Pancreas (tissue), 10 donors: ENCODE measurements around the gene C1QTNF7. TPM values are rescaled to one million over a fixed set of nuclear protein-coding genes. Genes with fewer than 3 reads are reported as not detected.
A peak's percentile ranks its signal among the peaks of the same experiment; 100 is the strongest.

Source experiments
- ATAC-seq, 4 donors: fragments of 200-7000 bp; cut with Tn5 transposase; one replicate each; pipeline versions ENCODE4 v1.8.0 to v1.9.1; 2020; ENCODE audit warnings: mild to moderate bottlenecking in 4 of 4, moderate library complexity in 4 of 4
- DNase-seq, 6 donors: peaks; one replicate each; pipeline ENCODE4 v3.0.0-alpha.2; 2020
- FAIRE-seq: peaks from 2 replicates; lab custom pipeline; 2012; peaks lifted over from hg19 to GRCh38; lab: Jason Lieb, UNC
- H3K27ac ChIP-seq, 4 donors: fragments of 200-600 bp; sonication (generic); 1 replicate in 3 of 4; 2 replicates in 1 of 4; pipeline versions ENCODE4 v1.5.0 to v1.8.0; 2020
- H3K27me3 ChIP-seq, 4 donors: fragments of 200-600 bp; one replicate each; pipeline ENCODE4 v1.8.0; 2021
- H3K36me3 ChIP-seq, 3 donors: fragments of 200-600 bp; sonication (generic) in 1 of 3; one replicate each; pipeline versions ENCODE4 v1.5.0 to v1.8.0; 2020 to 2021
- H3K4me1 ChIP-seq, 3 donors: fragments of 200-600 bp; one replicate each; pipeline ENCODE4 v1.8.0; 2021
- H3K4me3 ChIP-seq, 4 donors: fragments of 200-600 bp; sonication (generic) in 2 of 4; one replicate each; pipeline versions ENCODE4 v1.5.0 to v1.8.0; 2020 to 2021
- H3K9me3 ChIP-seq, 4 donors: fragments of 200-600 bp; one replicate each; pipeline ENCODE4 v1.8.0; 2021
- WGBS, 2 donors: extraction: QIAGEN DNeasy Blood & Tissue Kit; methylation state at CpG; one replicate each; pipeline ENCODE4 v1.1.7; 2013; 5-methylcytosine and 5-hydroxymethylcytosine counted together
- intact Hi-C, 3 donors: fragments of 100-400 bp; cut with DNase I; formaldehyde crosslinking; loops; one replicate each; pipeline versions ENCODE4 v1.11.1 to v1.14.2; 2022
- polyA plus RNA-seq, 2 donors: library from polyadenylated mRNA; stranded (reverse); fragments of 200-250 nt; gene quantifications; one replicate each; pipeline ENCODE4 v1.2.3, GENCODE V29; 2013
- total RNA-seq, 6 donors: library from RNA; stranded (reverse); fragmentation: NEBNext Ultra II Directional in 4 of 6; extraction: Animal tissue kit (Norgen Biotek cat#: 25700) in 4 of 6; gene quantifications; one replicate each; pipeline versions ENCODE4 v1.2.1 to v1.2.4, GENCODE V29; 2021 to 2023
- TF ChIP-seq, protein P1 (sequence below), 4 donors: fragments of 200-600 bp; sonication (generic) in 3 of 4; IDR thresholded peaks; one replicate each; pipeline versions ENCODE4 v1.5.0 to v1.8.0; 2021; ENCODE audit warnings: antibody characterized with exemption in 4 of 4
- donor health status: healthy with polysubstance abuse.
- donor health status: DM: no; HTN: no; CAD: no; lungs with moderate emphysema.
- donor health status: DM: no; HTN: no; CAD: no.
- donor health status: control.
- donor health status: control.
- donor health status: Bipolar disorder and iron deficiency.
- donor health status: DM: yes; HTN: yes; CAD: no.
- donor health status: DM: no; HTN: no; CAD: no.
- donor health status: DM: no; HTN: no; CAD: no.
- donor health status: DM: yes; HTN: yes; CAD: no.

The C1QTNF7 gene
- total and polyA plus RNA-seq, 8 donors = 0.03 to 1.1 (median 0.38) TPM

DNA sequence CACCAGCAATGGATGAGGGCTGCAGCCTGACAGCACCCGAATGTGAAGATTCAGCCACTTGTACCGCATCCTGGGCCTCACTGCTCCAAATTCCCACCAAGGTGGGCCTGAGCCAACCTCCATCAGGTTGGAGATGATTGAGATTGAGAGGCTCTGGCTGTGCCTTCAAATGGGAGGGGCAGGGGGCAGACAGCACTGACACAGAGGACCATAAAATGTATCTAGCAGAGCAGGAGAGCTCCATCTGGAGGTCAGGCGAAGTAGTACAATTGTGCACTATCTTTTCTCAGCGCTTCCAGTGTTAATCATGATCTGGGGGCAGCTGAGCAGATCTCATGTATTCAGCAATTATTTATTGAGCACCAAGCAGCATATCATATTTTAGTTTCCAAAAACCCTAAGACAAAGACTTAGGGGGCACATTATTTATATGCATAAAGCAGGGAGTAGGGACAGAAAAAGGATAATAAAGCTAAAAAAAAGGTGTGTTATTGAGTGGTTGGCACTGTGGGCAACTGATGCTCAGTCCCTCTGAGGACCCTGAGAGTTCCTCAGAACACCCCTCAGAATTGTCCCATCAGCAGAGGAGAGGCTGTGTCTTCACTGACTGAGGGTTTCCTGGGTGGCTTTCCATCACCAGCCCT, 31.6 kb upstream of the C1QTNF7 start:
- no peak for FAIRE-seq

DNA sequence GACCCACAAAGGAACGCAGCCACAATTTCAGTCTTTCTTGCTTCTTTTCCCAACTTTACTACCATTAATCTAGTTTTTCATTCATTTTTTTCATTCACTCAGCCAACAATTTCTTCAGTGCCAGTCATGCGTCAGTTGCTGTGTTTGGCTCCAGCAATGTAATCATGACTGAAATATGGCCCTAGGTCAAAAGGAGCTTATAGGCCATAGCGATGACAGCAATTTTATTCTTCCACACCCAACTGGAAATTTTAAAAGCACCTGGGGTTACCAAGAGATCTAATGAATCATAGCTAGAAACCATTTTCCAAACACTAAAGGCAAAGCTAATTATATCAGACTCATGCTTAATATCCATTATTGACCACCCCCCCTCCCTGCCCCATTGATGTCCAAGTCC, 29.8 kb upstream of the C1QTNF7 start:
- no peaks in the 10 kb centered on the region for H3K4me1 ChIP-seq
- no peaks in the 10 kb centered on the region for H3K27me3 ChIP-seq
- no peak overlapping the region for H3K4me3 ChIP-seq
- H3K9me3 ChIP-seq = no peaks in the 10 kb centered on the region
- intact Hi-C loops = no loop called here
- no peaks in the 10 kb centered on the region for H3K36me3 ChIP-seq
- TF ChIP-seq, protein P1, sequence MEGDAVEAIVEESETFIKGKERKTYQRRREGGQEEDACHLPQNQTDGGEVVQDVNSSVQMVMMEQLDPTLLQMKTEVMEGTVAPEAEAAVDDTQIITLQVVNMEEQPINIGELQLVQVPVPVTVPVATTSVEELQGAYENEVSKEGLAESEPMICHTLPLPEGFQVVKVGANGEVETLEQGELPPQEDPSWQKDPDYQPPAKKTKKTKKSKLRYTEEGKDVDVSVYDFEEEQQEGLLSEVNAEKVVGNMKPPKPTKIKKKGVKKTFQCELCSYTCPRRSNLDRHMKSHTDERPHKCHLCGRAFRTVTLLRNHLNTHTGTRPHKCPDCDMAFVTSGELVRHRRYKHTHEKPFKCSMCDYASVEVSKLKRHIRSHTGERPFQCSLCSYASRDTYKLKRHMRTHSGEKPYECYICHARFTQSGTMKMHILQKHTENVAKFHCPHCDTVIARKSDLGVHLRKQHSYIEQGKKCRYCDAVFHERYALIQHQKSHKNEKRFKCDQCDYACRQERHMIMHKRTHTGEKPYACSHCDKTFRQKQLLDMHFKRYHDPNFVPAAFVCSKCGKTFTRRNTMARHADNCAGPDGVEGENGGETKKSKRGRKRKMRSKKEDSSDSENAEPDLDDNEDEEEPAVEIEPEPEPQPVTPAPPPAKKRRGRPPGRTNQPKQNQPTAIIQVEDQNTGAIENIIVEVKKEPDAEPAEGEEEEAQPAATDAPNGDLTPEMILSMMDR (IDR thresholded peaks at IDR 0.05) = no peak
- H3K27ac ChIP-seq = no peak overlapping the region
- FAIRE-seq (no peak), ATAC-seq (no peak), DNase-seq (no peak)
- 74 to 77% methylated on average over 3 of the region's 3 CpGs for WGBS, 2 donors

More for the DNA sequence above, 31.6 kb upstream of the C1QTNF7 start:
- DNase-seq = peak in 2 of 6 donors; percentile 8 to 45
- Histone ChIP-seq H3K27me3 (no peaks in the 10 kb centered on the region), H3K36me3 (no peaks in the 10 kb centered on the region), H3K9me3 (no peaks in the 10 kb centered on the region), H3K4me1 (no peaks in the 10 kb centered on the region), H3K27ac (no peak overlapping the region), H3K4me3 (no peak overlapping the region)
- TF ChIP-seq, protein P1 (IDR thresholded peaks at IDR 0.05) = peak in 3 of 4 donors; percentile 28 to 53 (median 43)
- 54 to 58% methylated on average over 4 of the region's 4 CpGs for WGBS, 2 donors
- ATAC-seq = peak in 3 of 4 donors; percentile 73 to 77 (median 73)
- intact Hi-C loops = no loop called here

DNA sequence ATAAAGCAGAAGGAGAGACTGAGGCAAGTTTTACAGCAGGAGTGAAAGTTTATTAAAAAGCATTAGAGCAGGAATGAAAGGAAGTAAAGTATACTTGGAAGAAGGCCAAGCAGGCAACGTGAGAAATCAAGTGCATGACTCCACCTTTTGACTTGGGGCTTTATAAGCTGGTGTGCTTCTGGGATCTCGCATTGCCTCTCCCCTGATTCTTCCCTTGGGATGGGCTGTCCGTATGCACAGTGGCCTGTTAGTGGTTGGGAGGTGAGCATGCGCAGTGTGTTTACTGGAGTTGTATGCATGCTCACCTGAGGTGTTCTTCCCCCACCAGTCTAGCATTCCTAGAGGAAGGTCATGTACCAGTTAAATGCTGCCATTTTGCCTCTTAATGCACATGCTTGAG, 29.1 kb upstream of the C1QTNF7 start:
- ATAC-seq = no peak
- Histone ChIP-seq H3K4me3 (no peak overlapping the region), H3K27me3 (no peaks in the 10 kb centered on the region), H3K27ac (no peak overlapping the region), H3K9me3 (no peaks in the 10 kb centered on the region), H3K36me3 (no peaks in the 10 kb centered on the region), H3K4me1 (no peaks in the 10 kb centered on the region)
- intact Hi-C loops = no loop called here
- 54 to 58% methylated on average over 4 of the region's 4 CpGs for WGBS, 2 donors
- no peak for DNase-seq
- TF ChIP-seq, protein P1 (IDR thresholded peaks at IDR 0.05) = no peak
- FAIRE-seq = no peak

DNA sequence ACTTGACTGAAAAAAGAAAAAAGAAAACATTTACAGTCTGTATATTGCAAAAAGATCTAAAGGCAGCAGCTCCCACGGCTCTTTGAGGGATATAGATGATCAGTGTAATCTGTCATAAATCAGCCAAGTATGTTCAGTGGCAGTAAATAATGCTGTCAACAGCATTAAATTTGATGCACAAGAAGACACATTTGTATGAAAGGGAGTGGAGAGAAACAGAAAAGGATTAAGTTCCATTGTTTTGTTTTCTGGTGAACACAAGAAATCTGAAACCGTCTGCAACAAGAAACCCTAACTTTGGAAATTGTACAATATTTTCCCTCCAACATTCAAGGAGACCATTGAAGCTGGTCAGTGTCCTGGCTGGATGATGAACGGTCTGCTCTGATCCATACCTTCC, 27.6 kb upstream of the C1QTNF7 start:
- no peak for FAIRE-seq
- TF ChIP-seq, protein P1 (IDR thresholded peaks at IDR 0.05) = no peak
- DNase-seq = no peak
- H3K4me1 ChIP-seq = no peaks in the 10 kb centered on the region
- intact Hi-C loops = no loop called here
- no peaks in the 10 kb centered on the region for H3K36me3 ChIP-seq
- H3K27ac ChIP-seq = no peak overlapping the region
- 78 to 90% methylated on average over 3 of the region's 3 CpGs for WGBS, 2 donors
- no peak for ATAC-seq
- H3K4me3 ChIP-seq = no peak overlapping the region
- H3K9me3 ChIP-seq = no peaks in the 10 kb centered on the region
- no peaks in the 10 kb centered on the region for H3K27me3 ChIP-seq

DNA sequence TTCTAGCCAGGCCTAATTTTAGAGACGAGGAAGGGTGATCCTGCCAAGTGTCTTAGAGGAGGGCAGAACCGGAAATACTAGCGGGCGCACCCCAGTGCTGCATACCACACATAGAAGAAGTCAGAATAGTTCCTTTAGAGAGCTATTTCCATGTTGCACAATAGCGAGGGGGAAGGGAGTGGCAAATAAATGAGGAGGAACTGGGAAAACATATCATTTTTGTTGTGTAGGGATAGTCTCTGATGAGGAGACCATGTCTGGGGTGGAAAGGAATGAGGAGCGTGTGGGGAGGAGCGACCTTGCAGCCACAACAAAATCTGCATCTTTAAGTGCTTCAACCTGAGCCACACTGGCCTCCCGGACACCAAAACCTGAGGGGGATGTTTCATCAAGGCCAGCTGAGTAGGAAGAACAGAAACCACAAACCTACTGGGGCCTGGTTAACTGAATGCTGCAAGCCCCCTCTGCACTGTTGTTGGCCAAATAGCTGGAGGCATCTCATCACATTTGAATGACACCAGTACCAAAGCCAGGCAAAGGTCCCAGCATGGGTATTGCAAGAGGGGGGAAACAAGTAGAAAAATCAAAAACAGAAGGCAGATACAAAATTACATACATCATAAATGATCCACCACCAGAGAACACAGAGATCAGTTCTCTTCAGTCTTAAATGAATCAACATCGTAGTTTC, 26.7 kb upstream of the C1QTNF7 start:
- H3K9me3 ChIP-seq = no peaks in the 10 kb centered on the region
- 69 to 71% methylated on average over 9 of the region's 9 CpGs for WGBS, 2 donors
- H3K4me3 ChIP-seq = no peak overlapping the region
- no peaks in the 10 kb centered on the region for H3K4me1 ChIP-seq
- intact Hi-C loops = no loop called here
- DNase-seq (peak in 1 of 6 donors; percentile 33), ATAC-seq (peak in 3 of 4 donors; percentile 40 to 77 (median 73)), FAIRE-seq (no peak)
- TF ChIP-seq, protein P1 (IDR thresholded peaks at IDR 0.05) = no peak
- no peak overlapping the region for H3K27ac ChIP-seq
- no peaks in the 10 kb centered on the region for H3K27me3 ChIP-seq
- H3K36me3 ChIP-seq = no peaks in the 10 kb centered on the region
